ENCODE measurements around the gene KIRREL3. TPM values are rescaled to one million over a fixed set of nuclear protein-coding genes. Genes with fewer than 3 reads are reported as not detected.

KIRREL3 gene
- total RNA-seq, 1 experiment from 2014 or later = 0.44 TPM

DNA sequence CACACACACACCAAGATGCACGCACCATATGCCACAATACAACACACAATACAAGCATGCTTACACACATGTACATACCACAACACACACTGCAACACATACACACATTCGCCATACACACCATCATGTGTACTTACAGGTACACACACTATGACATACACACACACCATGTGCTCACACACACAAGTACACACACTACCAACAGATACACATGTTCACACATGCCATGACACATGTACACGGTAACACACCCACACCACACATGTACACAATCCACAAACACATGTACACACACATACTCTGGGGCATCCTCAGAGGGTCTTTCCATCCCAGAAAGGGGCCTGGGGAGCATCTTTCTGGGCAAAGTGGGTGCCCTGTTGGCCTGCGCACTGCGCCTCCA is 562.8 kb downstream of the KIRREL3 start:
- intact Hi-C loops (cut with micrococcal nuclease) = no loop called here
- H3K4me1 ChIP-seq (ENCODE audit: insufficient read depth, low read length) = peaks cover 5% of the 10 kb centered on the region; the same call in 1 of the 2 replicates
- H3K9ac ChIP-seq (ENCODE audit: low read length) = no peak overlapping the region
- no peaks in the 10 kb centered on the region for H3K79me2 ChIP-seq (ENCODE audit: low read length)
- H3K36me3 ChIP-seq (ENCODE audit: low read depth, low read length) = 0 out of 2 replicates have a peak, but pooled peaks cover 5% of the 10 kb centered on the region
- ChIA-PET POLR2A (ENCODE audit: unreplicated experiment) (no interaction called here), CTCF (no interaction called here)
- H4K20me1 ChIP-seq (ENCODE audit: low read length) = no peaks in the 10 kb centered on the region
- no peaks in the 10 kb centered on the region for H3K9me3 ChIP-seq (ENCODE audit: low read length)
- DNase-seq (no peak), ATAC-seq (no peak)
- H2AFZ ChIP-seq (ENCODE audit: low read length) = no peak overlapping the region
- H3K27ac ChIP-seq (ENCODE audit: low read length) = no peak overlapping the region
- H3K4me3 ChIP-seq (ENCODE audit: low read length) = no peak overlapping the region
- H3F3A ChIP-seq (ENCODE audit: low read length, unreplicated experiment) = no peaks in the 10 kb centered on the region
- no peak overlapping the region for H3K4me2 ChIP-seq (ENCODE audit: low read length)
- TF ChIP-seq EZH2 (IDR thresholded peaks at IDR 0.05; ENCODE audit: low read length, unreplicated experiment) (no peak), EZH2phosphoT487 (IDR thresholded peaks at IDR 0.05; ENCODE audit: borderline replicate concordance, low read length) (no peak), CTCF (conservative IDR thresholded peaks at IDR 0.05; ENCODE audit: low read depth, low read length) (no peak)
- no peaks in the 10 kb centered on the region for H3K9me2 ChIP-seq (replicated peaks; ENCODE audit: low read length)
- BruUV-seq (replicated peaks) = no TSS peak
- H3K27me3 ChIP-seq (ENCODE audit: low read length) = no peaks in the 10 kb centered on the region

- ATAC-seq (no peak), DNase-seq (no peak)
- TF ChIP-seq CTCF (conservative IDR thresholded peaks at IDR 0.05; ENCODE audit: low read depth, low read length) = no peak
- H3K4me2 ChIP-seq (ENCODE audit: low read length) = no peak overlapping the region
- POLR2A ChIA-PET (ENCODE audit: unreplicated experiment) = no interaction called here
- H3K36me3 ChIP-seq (ENCODE audit: low read depth, low read length) = 0 out of 2 replicates have a peak, but pooled peaks cover 5% of the 10 kb centered on the region
- intact Hi-C loops (cut with micrococcal nuclease) = no loop called here
- no peaks in the 10 kb centered on the region for H3K27me3 ChIP-seq (ENCODE audit: low read length)
- no peak overlapping the region for H3K27ac ChIP-seq (ENCODE audit: low read length)
- no peaks in the 10 kb centered on the region for H3K79me2 ChIP-seq (ENCODE audit: low read length)
- no peak overlapping the region for H3K9ac ChIP-seq (ENCODE audit: low read length)
- H3K9me2 ChIP-seq (replicated peaks; ENCODE audit: low read length) = no peaks in the 10 kb centered on the region
- H2AFZ ChIP-seq (ENCODE audit: low read length) = no peak overlapping the region
- H3K9me3 ChIP-seq (ENCODE audit: low read length) = no peaks in the 10 kb centered on the region
- peaks cover 18% of the 10 kb centered on the region for H3K4me1 ChIP-seq (ENCODE audit: insufficient read depth, low read length)
- CTCF ChIA-PET = no interaction called here
- BruUV-seq (replicated peaks) = no TSS peak
- H4K20me1 ChIP-seq (ENCODE audit: low read length) = no peaks in the 10 kb centered on the region
- no peaks in the 10 kb centered on the region for H3F3A ChIP-seq (ENCODE audit: low read length, unreplicated experiment)
- H3K4me3 ChIP-seq (ENCODE audit: low read length) = no peak overlapping the region
Observed at GRCh38 chr11:126436209-126436755, 564.3 kb downstream of the KIRREL3 start.

DNA sequence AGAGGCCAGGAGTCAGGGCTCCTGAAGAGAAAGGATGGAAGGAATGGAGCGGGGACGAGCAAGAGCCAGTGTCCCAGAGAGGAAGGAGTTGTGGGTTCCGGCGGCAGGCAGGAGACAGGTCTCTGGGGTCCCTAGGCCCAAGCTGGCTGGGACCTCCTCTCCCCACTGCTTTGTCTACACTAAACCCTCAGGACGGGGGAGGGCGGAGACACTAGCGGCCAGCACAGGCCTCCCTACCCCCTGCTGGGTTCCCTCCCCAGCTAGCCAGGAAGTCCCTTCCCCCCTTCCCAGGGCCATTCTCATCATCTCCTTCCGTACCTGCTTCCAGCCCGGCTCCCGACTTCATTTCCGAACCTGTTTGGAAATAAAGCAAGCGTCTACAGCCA is 565.6 kb downstream of the KIRREL3 start:
- H3K4me1 ChIP-seq (ENCODE audit: insufficient read depth, low read length) = peaks cover 25% of the 10 kb centered on the region
- DNase-seq (no peak), ATAC-seq (no peak)
- BruUV-seq (replicated peaks) = no TSS peak
- intact Hi-C loops (cut with micrococcal nuclease) = no loop called here
- H3K9me3 ChIP-seq (ENCODE audit: low read length) = no peaks in the 10 kb centered on the region
- H2AFZ ChIP-seq (ENCODE audit: low read length) = no peak overlapping the region
- H3K4me2 ChIP-seq (ENCODE audit: low read length) = no peak overlapping the region
- no peaks in the 10 kb centered on the region for H3K79me2 ChIP-seq (ENCODE audit: low read length)
- H3K4me3 ChIP-seq (ENCODE audit: low read length) = no peak overlapping the region
- CTCF ChIA-PET = no interaction called here
- no peak overlapping the region for H3K9ac ChIP-seq (ENCODE audit: low read length)
- no peaks in the 10 kb centered on the region for H3K27me3 ChIP-seq (ENCODE audit: low read length)
- POLR2A ChIA-PET (ENCODE audit: unreplicated experiment) = no interaction called here
- H3K9me2 ChIP-seq (replicated peaks; ENCODE audit: low read length) = no peaks in the 10 kb centered on the region
- H3K27ac ChIP-seq (ENCODE audit: low read length) = no peak overlapping the region
- no peak for TF ChIP-seq EZH2 (IDR thresholded peaks at IDR 0.05; ENCODE audit: low read length, unreplicated experiment)
- no peak for TF ChIP-seq EZH2phosphoT487 (IDR thresholded peaks at IDR 0.05; ENCODE audit: borderline replicate concordance, low read length)
- TF ChIP-seq CTCF (conservative IDR thresholded peaks at IDR 0.05; ENCODE audit: low read depth, low read length) = no peak
- H3K36me3 ChIP-seq (ENCODE audit: low read depth, low read length) = 0 out of 2 replicates have a peak, but pooled peaks cover 5% of the 10 kb centered on the region
- H4K20me1 ChIP-seq (ENCODE audit: low read length) = no peaks in the 10 kb centered on the region
- H3F3A ChIP-seq (ENCODE audit: low read length, unreplicated experiment) = no peaks in the 10 kb centered on the region

All from PC-3 (cell line).